HepG2 (cell line): Measurements from ENCODE around the gene ATP6V0D1. TPM values are rescaled to one million over a fixed set of nuclear protein-coding genes. Genes with fewer than 3 reads are reported as not detected.

Source experiments
- DNMT3B ChIP-seq: conservative IDR thresholded peaks from 2 replicates; pipeline ENCODE4 v1.6.1; 2016; ENCODE audit warnings: missing biosample characterization, control low read depth
- KDM1A ChIP-seq: IDR thresholded peaks from 2 replicates; pipeline ENCODE4 v1.6.1; 2016; ENCODE audit warnings: missing compliant biosample characterization
- NFE2L1 ChIP-seq: sonication (generic); formaldehyde crosslinking; IDR thresholded peaks from 2 replicates; pipeline ENCODE4 v1.4.0; 2020; ENCODE audit warnings: missing genetic modification reagents, mild to moderate bottlenecking, borderline replicate concordance
- NFE2L2 ChIP-seq: fragments of 150-350 bp; IDR thresholded peaks from 2 replicates; pipeline ENCODE4 v1.6.1; 2014; ENCODE audit warnings: low read length
- NR1H2 ChIP-seq: sonication (generic); formaldehyde crosslinking; IDR thresholded peaks from 2 replicates; pipeline ENCODE4 v1.8.1; 2022; ENCODE audit warnings: low read depth, missing genetic modification reagents, borderline replicate concordance
- PRMT3 ChIP-seq: sonication (generic); formaldehyde crosslinking; IDR thresholded peaks from 2 replicates; pipeline ENCODE4 v1.8.1; 2022; ENCODE audit warnings: low read depth, mild to moderate bottlenecking, moderate library complexity, missing genetic modification reagents, borderline replicate concordance
- REL ChIP-seq: sonication (generic); formaldehyde crosslinking; conservative IDR thresholded peaks from 2 replicates; pipeline ENCODE4 v1.8.0; 2022; ENCODE audit warnings: mild to moderate bottlenecking, missing genetic modification reagents, moderate library complexity
- SMAD9 ChIP-seq: sonication (generic); formaldehyde crosslinking; IDR thresholded peaks from 2 replicates; pipeline ENCODE4 v1.5.1; 2020; ENCODE audit warnings: mild to moderate bottlenecking, missing genetic modification reagents
- SMYD3 ChIP-seq: sonication (generic); formaldehyde crosslinking; IDR thresholded peaks from 2 replicates; pipeline ENCODE4 v1.8.1; 2023; ENCODE audit warnings: mild to moderate bottlenecking, missing genetic modification reagents
- SP4 ChIP-seq: sonication (generic); formaldehyde crosslinking; IDR thresholded peaks from 2 replicates; pipeline ENCODE4 v1.8.1; 2023; ENCODE audit warnings: mild to moderate bottlenecking, missing genetic modification reagents
- ZNF207 ChIP-seq: fragments of 450-650 bp; IDR thresholded peaks from 2 replicates; pipeline ENCODE4 v1.6.1; 2016; ENCODE audit warnings: antibody characterized with exemption, borderline replicate concordance
- ZNF354B ChIP-seq: sonication (generic); formaldehyde crosslinking; IDR thresholded peaks from 2 replicates; pipeline ENCODE4 v1.8.0; 2022; ENCODE audit warnings: mild to moderate bottlenecking, missing genetic modification reagents
- ZNF432 ChIP-seq: sonication (generic); formaldehyde crosslinking; IDR thresholded peaks from 2 replicates; pipeline ENCODE4 v1.5.0; 2020; ENCODE audit warnings: missing genetic modification reagents, mild to moderate bottlenecking, borderline replicate concordance
- ZNF468 ChIP-seq: sonication (generic); formaldehyde crosslinking; IDR thresholded peaks from 2 replicates; pipeline ENCODE4 v1.8.0; 2022; ENCODE audit warnings: mild to moderate bottlenecking, moderate library complexity, missing genetic modification reagents
- ZNF773 ChIP-seq: sonication (generic); formaldehyde crosslinking; IDR thresholded peaks from 2 replicates; pipeline ENCODE4 v1.4.0; 2020; ENCODE audit warnings: missing genetic modification reagents, borderline replicate concordance
- ZNF891 ChIP-seq: sonication (generic); formaldehyde crosslinking; IDR thresholded peaks from 2 replicates; pipeline ENCODE4 v1.5.0; 2020; ENCODE audit warnings: mild to moderate bottlenecking, missing genetic modification reagents
- polyA plus RNA-seq, 8 experiments: library from polyadenylated mRNA; depleted of rRNA in 3 of 8; stranded (reverse) in 7 of 8; unstranded in 1 of 8; fragments of >200 nt; fragmentation: Illumina TruSeq in 4 of 8; extraction: Trizol in 4 of 8; gene quantifications; 2 replicates each; pipeline versions ENCODE4 v1.2.1 to v1.2.3, GENCODE V29; 2011 to 2016; ENCODE audit warnings: low read depth in 4 of 8, missing spikeins in 1 of 8, mixed read lengths in 1 of 8; ENCODE audit not compliant: insufficient read depth in 1 of 8
- total RNA-seq, 5 experiments: library from RNA; depleted of rRNA; stranded (reverse); fragments of >200 nt; fragmentation: Illumina TruSeq; extraction: Trizol; gene quantifications; 2 replicates each; pipeline ENCODE4 v1.2.3, GENCODE V29; 2016; ENCODE audit warnings: low read depth in 1 of 5
- TF ChIP-seq, protein P1 (sequence below): sonication (generic); formaldehyde crosslinking; IDR thresholded peaks from 2 replicates; pipeline ENCODE4 v1.8.0; 2022; ENCODE audit warnings: missing genetic modification reagents, mild to moderate bottlenecking, inconsistent platforms, borderline replicate concordance
- TF ChIP-seq, protein P2 (sequence below): IDR thresholded peaks from 2 replicates; pipeline ENCODE4 v1.6.1; 2016; ENCODE audit warnings: missing biosample characterization, missing genetic modification reagents, low read depth
- TF ChIP-seq, protein P3 (sequence below): sonication (generic); formaldehyde crosslinking; IDR thresholded peaks from 2 replicates; pipeline ENCODE4 v1.4.0; 2020; ENCODE audit warnings: mild to moderate bottlenecking, missing genetic modification reagents
- TF ChIP-seq, protein P4 (sequence below): sonication (generic); formaldehyde crosslinking; IDR thresholded peaks from 2 replicates; pipeline ENCODE4 v1.5.1; 2020; ENCODE audit warnings: missing genetic modification reagents, mild to moderate bottlenecking, borderline replicate concordance
- TF ChIP-seq, protein P5 (sequence below): IDR thresholded peaks from 2 replicates; pipeline ENCODE4 v1.6.1; 2018; ENCODE audit warnings: missing genetic modification reagents
- TF ChIP-seq, protein P6 (sequence below): IDR thresholded peaks from 2 replicates; pipeline ENCODE4 v1.6.1; 2016

Gene ATP6V0D1
- total and polyA plus RNA-seq, 2 of the 13 experiments (the other 11 are each of a cell fraction or from before 2014, with no cell fraction given): 51.1 to 61.3 TPM

DNA sequence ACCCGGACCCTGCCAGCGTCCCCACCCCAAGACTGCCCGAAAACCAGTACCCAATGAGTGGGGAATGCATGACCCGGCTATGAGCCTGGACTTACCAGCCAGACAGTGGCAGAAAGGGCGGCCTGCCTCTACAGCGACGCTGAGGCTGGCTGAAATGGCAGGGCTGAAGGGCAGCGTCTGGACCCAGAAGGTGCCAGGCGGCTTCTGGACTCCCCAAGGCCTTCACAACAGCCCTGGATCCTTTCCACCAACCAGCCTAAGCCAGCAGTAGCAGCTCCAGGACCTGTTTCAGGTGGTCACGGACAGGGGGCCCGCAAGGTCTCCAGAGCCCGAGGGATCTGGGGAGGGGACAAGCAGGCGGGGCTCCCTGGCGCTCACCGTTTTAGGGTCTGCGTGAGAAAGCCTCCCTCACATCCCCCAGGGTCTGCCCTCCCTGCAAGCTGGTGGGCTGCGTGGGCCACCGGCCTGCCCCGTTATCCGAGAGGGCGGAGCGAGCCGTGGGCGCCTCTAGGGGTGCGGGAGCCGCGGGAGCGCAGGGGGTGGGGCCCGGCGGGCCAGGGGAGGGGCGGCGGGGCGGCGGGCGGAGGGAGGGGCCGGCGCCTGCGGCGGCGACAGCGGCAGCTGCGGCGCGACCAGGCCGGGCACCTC lies 47.4 kb upstream of the ATP6V0D1 start, which contains the start of gene RIPOR1 (continued):
- TF ChIP-seq NR1H2 (CRISPR knock-in tag) (no peak), ZNF207 (no peak), SP4 (CRISPR knock-in tag) (no peak), REL (no peak), ZNF354B (CRISPR knock-in tag) (no peak), SMYD3 (no peak), NFE2L2 (no peak), PRMT3 (CRISPR knock-in tag) (no peak), DNMT3B (CRISPR knock-in tag) (no peak), SMAD9 (no peak), KDM1A (CRISPR knock-in tag) (no peak), ZNF468 (CRISPR knock-in tag) (no peak), NFE2L1 (peak; percentile 45; the same call in 1 of the 2 replicates), ZNF891 (CRISPR knock-in tag) (peak; percentile 55; the same call in 1 of the 2 replicates), ZNF432 (CRISPR knock-in tag) (no peak), ZNF773 (CRISPR knock-in tag) (no peak)
- TF ChIP-seq, protein P1, sequence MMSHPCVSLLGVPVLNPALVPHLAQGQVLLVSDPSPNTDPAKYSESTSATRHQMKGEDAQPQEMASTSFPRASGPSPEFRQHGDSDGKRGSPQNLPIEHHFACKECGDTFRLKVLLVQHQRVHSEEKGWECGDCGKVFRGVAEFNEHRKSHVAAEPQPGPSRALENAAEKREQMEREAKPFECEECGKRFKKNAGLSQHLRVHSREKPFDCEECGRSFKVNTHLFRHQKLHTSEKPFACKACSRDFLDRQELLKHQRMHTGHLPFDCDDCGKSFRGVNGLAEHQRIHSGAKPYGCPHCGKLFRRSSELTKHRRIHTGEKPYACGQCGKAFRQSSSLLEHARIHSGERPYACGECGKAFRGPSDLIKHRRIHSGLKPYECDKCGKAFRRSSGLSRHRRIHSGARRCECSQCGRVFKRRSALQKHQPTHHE (CRISPR knock-in tag): peak; percentile 20; the same call in 1 of the 2 replicates
- TF ChIP-seq, protein P2, sequence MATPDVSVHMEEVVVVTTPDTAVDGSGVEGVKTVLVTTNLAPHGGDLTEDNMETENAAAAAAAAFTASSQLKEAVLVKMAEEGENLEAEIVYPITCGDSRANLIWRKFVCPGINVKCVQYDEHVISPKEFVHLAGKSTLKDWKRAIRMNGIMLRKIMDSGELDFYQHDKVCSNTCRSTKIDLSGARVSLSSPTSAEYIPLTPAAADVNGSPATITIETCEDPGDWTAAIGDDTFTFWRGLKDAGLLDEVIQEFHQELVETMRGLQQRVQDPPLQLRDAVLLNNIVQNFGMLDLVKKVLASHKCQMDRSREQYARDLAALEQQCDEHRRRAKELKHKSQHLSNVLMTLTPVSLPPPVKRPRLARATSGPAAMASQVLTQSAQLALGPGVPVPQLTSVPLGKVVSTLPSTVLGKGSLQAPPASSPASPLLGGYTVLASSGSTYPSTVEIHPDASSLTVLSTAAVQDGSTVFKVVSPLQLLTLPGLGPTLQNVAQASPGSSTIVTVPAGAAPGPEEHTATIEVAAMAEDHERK (CRISPR knock-in tag): no peak
- TF ChIP-seq, protein P3, sequence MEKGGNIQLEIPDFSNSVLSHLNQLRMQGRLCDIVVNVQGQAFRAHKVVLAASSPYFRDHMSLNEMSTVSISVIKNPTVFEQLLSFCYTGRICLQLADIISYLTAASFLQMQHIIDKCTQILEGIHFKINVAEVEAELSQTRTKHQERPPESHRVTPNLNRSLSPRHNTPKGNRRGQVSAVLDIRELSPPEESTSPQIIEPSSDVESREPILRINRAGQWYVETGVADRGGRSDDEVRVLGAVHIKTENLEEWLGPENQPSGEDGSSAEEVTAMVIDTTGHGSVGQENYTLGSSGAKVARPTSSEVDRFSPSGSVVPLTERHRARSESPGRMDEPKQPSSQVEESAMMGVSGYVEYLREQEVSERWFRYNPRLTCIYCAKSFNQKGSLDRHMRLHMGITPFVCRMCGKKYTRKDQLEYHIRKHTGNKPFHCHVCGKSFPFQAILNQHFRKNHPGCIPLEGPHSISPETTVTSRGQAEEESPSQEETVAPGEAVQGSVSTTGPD (CRISPR knock-in tag): no peak
- TF ChIP-seq, protein P4, sequence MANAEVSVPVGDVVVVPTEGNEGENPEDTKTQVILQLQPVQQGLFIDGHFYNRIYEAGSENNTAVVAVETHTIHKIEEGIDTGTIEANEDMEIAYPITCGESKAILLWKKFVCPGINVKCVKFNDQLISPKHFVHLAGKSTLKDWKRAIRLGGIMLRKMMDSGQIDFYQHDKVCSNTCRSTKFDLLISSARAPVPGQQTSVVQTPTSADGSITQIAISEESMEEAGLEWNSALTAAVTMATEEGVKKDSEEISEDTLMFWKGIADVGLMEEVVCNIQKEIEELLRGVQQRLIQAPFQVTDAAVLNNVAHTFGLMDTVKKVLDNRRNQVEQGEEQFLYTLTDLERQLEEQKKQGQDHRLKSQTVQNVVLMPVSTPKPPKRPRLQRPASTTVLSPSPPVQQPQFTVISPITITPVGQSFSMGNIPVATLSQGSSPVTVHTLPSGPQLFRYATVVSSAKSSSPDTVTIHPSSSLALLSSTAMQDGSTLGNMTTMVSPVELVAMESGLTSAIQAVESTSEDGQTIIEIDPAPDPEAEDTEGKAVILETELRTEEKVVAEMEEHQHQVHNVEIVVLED (CRISPR knock-in tag): no peak
- TF ChIP-seq, protein P5, sequence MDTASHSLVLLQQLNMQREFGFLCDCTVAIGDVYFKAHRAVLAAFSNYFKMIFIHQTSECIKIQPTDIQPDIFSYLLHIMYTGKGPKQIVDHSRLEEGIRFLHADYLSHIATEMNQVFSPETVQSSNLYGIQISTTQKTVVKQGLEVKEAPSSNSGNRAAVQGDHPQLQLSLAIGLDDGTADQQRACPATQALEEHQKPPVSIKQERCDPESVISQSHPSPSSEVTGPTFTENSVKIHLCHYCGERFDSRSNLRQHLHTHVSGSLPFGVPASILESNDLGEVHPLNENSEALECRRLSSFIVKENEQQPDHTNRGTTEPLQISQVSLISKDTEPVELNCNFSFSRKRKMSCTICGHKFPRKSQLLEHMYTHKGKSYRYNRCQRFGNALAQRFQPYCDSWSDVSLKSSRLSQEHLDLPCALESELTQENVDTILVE (CRISPR knock-in tag): no peak
- TF ChIP-seq, protein P6, sequence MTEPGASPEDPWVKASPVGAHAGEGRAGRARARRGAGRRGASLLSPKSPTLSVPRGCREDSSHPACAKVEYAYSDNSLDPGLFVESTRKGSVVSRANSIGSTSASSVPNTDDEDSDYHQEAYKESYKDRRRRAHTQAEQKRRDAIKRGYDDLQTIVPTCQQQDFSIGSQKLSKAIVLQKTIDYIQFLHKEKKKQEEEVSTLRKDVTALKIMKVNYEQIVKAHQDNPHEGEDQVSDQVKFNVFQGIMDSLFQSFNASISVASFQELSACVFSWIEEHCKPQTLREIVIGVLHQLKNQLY (CRISPR knock-in tag): no peak
